Airway epithelial cell (primary cell): ENCODE results near the gene F12. TPM values are rescaled to one million over a fixed set of nuclear protein-coding genes. Genes with fewer than 3 reads are reported as not detected.

Experiments
- total RNA-seq: library from RNA; depleted of rRNA; stranded (reverse); fragments of >200 nt; gene quantifications from 2 replicates; pipeline ENCODE4 v1.2.3, GENCODE V29; 2015

Gene F12
- total RNA-seq, result 14.4 and 19.6 TPM in 2 replicates

DNA sequence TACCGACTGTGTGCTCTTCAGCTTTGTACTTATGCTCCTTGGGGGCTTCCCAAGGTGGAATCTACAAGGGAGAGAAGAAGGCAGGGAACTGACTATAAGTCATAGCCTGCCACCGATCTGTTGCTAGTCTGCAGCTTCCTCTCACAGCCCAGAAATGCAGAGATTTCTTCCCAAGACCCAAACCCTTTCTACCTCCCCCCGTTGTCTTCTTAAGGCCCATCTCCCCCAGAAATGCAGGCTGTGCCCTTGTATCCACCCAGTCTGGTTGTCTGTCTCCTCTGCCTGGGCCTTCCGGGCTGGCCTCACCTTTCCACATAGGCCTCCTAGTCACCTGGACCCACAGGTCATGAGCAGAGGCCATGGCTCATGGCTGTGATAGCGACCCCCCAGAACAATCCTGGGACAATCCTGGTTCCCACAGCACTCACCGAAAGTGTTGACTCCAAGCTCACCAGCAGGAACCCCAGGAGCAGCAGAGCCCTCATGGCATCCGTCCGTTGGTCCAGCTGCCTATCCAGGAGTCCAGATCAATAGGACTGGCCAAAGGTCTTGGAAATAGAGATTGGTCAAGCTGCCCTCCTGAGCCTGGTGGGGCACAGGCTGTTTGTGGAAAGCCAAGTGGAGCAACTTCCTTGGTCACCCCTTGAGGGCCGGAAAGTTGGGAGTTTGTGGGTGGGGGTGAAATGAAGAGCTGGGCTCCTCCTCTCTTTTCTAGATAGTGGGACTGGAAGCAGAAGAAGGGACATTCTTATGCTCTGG is at the start of gene F12:
F12 (minus strand) TSS at position 522 of the 759 bp plus-strand sequence; CDS start at position 485, 37 bp downstream.

GRCh38 chr5:177446200-177447065 is 37.1 kb upstream of the F12 start, which contains the start of gene PRR7:
Gene PRR7, plus strand, starts transcription at chr5:177446814. Its CDS starts 8,254 bp downstream, at chr5:177455068.

GRCh38 chr5:177426566-177427210 is 17.3 kb upstream of the F12 start, which contains the start of gene GRK6:
Gene GRK6, plus strand, starts transcription at chr5:177426676. Its CDS starts 170 bp downstream, at chr5:177426846.

GRCh38 chr5:177399997-177400868 is 9.1 kb downstream of the F12 start, which contains the start of gene PFN3:
Gene PFN3, minus strand, starts transcription at chr5:177400661. Its CDS starts 85 bp downstream, at chr5:177400576.

DNA sequence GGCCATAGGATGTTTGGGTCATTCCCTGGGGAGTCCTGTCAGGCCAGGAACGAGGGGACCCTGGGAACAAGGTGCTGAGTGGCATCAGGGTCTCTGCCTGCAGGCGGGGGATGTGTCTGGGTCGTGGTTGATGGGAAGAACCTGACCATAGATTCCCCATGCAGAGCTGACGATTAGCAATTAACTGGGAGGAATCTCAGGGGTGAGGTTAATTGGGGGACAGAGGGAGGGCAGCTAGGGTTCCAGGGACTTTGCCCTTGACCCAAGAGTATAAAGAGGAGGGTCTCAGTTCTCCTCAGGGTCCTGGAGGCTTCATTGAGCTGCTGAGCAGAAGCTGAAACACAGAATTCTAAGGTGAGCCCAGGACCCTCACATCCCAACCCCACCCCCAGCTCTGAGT is 25.2 kb downstream of the F12 start, which contains the start of gene SLC34A1:
SLC34A1 (plus strand) TSS at position 301 of the 400 bp plus-strand sequence. CDS start 1,308 bp downstream, outside the sequence.

GRCh38 chr5:177357459-177358351 is 51.7 kb downstream of the F12 start, which contains the start of gene RGS14:
Gene RGS14, plus strand, starts transcription at chr5:177357924. Its CDS starts 101 bp downstream, at chr5:177358025.

Other genes starting within 250 kb of the F12 start
- gene RAB24, start 105.8 kb downstream of the F12 start, total RNA-seq, result 19.6 and 24.3 TPM in 2 replicates
- gene PRELID1, start 105.8 kb downstream of the F12 start, total RNA-seq, result 165 and 185 TPM in 2 replicates
- gene MXD3, start 97.7 kb downstream of the F12 start, total RNA-seq, result 5.8 and 10.9 TPM in 2 replicates
- 280 and 321 TPM in 2 replicates for gene LMAN2, start 57.9 kb downstream of the F12 start, total RNA-seq
- gene RGS14, start 51.6 kb downstream of the F12 start, total RNA-seq, result 23.4 and 31.0 TPM in 2 replicates
- gene SLC34A1, start 25.1 kb downstream of the F12 start, total RNA-seq, result not detected in 2 replicates
- gene PFN3, start 8.9 kb downstream of the F12 start, total RNA-seq, result not detected in 2 replicates
- gene GRK6, start 17.1 kb upstream of the F12 start, total RNA-seq, result 44.1 and 50.4 TPM in 2 replicates
- 21.9 and 29.7 TPM in 2 replicates for gene PRR7, start 37.2 kb upstream of the F12 start, total RNA-seq
- 126 and 146 TPM in 2 replicates for gene DBN1, start 64.1 kb upstream of the F12 start, total RNA-seq
- 108 and 136 TPM in 2 replicates for gene PDLIM7, start 88.0 kb upstream of the F12 start, total RNA-seq
- gene DOK3, start 100.3 kb upstream of the F12 start, total RNA-seq, result 0.99 and 1.9 TPM in 2 replicates
- 136 and 138 TPM in 2 replicates for gene DDX41, start 107.4 kb upstream of the F12 start, total RNA-seq
- gene FAM193B, start 145.0 kb upstream of the F12 start, total RNA-seq, result 27.3 and 33.9 TPM in 2 replicates
- 134 and 136 TPM in 2 replicates for gene TMED9, start 182.6 kb upstream of the F12 start, total RNA-seq
- 25.7 and 30.0 TPM in 2 replicates for gene B4GALT7, start 190.6 kb upstream of the F12 start, total RNA-seq